NCI-H524 treated with DMSO at 0.1 percent for 48 hours (cell line): ENCODE results near the gene CHD2.
"Not testable (repeated sequence)": the region's sequence is repeated elsewhere in the genome, so short reads cannot be mapped to it uniquely, and the experiment has no call there.

Experiments
- DNase-seq: peaks from one replicate; lab custom pipeline; 2025; lab: John Stamatoyannopoulos, UW

CHD2 gene

DNA sequence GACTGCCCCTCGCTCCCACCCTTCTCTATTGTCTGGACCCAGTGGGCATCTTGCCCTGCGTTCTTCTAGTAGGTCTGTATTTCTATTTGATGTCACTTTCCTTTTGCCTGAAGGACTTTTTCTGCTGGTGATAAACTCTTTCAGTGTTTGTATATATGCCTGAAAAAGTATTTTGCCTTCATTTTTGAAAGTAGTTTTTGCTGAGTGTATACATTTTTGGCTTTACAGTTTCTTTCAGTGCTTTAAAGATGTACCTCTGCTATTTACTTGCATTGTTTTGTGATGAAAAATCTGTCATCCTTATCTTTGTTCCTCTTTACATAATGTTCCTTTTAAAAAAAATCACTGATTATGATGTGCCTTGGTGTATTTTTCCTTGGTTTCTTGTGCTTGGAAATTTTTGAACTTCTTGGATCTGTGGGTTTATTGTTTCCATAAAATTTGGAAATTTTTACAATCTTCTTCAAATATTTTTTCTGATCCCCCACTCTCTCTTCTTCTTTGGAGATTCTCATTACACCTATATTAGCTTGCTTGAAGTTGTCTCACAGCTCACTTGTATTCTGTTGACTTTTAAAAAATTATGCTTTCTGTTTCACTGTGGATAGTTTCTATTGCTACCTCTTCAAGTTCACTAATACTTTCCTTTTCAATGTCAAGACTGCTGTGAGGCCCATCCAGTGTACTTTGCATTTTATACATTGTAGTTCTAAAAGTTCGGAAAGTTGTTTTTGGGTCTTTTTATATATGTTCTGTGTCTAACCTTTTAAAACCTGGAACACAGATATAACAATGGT is 121.0 kb downstream of the CHD2 start:
- DNase-seq = no peak

DNA sequence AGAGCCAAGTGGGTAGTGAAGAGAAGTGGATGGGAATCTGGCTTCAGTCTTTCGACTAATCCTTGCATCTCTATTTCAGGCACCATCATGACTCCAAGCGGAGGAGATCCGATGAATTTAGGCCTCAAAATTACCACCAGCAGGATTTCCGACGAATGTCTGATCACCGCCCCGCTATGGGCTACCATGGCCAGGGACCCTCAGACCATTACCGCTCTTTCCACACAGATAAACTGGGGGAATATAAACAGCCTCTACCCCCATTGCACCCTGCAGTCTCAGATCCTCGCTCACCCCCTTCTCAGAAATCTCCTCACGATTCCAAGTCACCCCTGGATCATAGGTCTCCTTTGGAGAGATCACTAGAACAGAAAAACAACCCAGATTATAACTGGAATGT is 124.2 kb downstream of the CHD2 start:
- DNase-seq = no peak

DNA sequence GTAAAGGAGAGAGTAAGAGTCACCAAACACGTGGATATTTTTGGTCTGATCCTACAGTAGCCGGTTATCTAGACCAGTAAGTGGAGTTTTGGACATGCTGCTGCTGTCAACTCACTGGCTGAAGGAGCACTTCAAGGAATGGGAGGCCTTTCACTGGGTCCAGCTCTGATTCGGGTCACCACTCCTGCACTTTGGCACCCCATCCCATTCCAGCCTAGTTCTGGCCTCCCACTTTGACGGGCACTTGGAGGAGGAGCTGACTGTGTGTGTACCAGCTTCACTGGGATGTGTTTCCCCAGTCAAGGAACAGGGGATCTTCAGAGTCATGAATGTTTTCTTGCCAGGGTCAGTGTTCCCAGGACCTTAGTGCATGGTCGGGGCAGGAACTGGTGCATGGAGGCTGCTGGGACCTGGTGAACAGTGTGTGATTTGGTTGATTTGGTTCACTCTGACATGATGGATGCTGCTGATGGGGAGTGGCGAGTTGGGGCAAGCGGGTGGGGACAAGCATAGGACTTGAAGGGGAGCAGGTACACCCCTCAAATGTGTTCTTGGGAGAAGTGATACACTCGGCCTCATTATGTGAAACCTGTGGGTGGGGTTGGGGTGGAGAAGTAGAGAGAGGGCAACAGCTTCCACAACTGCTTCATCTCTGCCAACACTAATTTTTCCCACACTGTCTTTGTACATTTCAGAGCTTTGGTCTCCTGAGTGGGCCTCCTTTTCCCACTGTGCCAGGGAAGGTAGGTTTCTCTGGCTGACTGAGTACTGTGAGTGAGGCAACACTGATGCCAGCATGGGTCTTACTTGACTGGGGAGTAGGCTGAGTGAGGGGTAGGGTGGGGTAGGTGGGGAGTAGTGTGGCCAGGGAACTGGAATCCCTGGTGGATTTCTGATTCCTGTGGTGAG is 124.8 kb downstream of the CHD2 start:
- no peak for DNase-seq

GRCh38 chr15:93025625-93025982 is 125.5 kb downstream of the CHD2 start:
- DNase-seq = no peak

DNA sequence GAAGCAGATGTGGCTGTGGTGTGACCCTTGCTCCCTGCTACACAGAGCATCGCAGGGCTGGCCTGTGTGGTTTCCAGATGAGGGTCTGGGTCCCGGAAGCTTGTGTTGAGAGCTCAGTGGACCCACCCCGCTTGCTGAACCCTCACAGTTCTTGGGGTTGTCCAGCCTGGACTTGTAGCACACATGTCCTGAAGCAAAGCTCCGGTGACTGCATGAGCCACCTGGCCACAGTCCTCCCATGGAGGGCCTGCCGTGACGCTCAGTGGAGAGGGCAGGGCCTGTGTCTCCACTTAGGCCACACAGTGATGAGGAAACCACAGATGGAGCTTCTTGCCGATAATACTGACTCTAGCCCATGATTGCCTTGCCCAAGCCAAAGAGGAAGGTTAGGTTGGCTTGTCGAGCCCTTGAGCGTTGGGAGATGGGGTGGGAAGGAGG is 126.3 kb downstream of the CHD2 start:
- DNase-seq = no peak

GRCh38 chr15:93027413-93027812 is 127.3 kb downstream of the CHD2 start:
- DNase-seq = no peak

DNA sequence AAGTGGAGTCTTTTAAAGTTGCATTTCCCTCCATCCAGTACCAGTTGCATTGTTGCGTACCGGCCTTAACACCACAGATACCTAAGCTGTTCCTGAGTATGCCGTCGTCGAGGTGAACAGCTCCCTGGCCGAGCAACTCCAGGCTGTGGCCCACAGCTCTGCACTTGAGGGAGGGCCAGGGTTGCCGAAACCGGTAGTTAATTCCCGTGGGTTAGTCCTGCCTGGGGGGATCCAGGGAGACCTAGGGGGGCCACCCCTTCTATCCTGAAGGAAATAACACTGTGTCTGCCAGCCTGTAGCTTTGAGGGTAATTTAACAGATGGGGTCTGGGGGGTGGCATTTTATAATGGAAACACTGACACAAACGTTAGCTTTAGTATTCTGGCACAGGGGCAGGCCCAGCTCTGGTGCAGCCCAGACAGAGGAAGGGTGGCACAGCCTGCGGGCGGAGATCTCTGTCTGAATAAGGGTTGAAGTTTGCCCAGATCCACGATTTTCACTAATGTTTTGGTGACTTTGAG is 128.0 kb downstream of the CHD2 start:
- DNase-seq = no peak

GRCh38 chr15:93028632-93029213 is 128.6 kb downstream of the CHD2 start:
- no peak for DNase-seq

- no peak for DNase-seq
Observed at GRCh38 chr15:93029214-93029835, 129.2 kb downstream of the CHD2 start.

DNA sequence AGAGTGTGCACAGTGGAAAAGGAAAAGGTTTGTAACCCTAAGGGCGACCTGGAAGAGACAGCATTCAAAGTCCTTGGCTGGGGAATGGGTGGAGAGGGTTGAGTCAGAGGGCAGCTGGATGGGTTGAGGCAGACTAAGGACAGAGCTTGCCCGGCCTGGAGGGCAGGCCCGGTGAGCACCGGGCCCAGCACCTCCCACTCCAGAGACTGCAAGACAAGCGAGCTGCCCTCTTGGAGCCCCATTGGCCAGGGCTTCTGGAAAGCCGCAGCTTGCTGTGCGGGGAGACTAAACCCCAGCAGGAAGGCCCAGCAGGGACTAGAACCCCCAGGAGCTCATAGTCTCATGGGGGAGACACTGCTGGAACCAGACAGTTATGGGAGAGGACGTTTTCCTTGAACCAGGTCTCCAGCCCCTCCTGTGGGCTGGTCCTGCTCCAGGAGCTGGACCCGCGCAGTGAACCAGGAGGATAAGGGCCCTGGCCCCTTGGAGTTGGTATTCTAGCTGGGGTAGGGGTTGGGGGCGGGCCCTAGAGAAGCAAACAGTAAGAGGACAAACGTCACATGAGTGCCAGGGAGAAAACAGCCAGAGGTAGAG is 129.8 kb downstream of the CHD2 start:
- no peak for DNase-seq

- DNase-seq = no peak
Observed at GRCh38 chr15:93030430-93031102, 130.4 kb downstream of the CHD2 start.

DNA sequence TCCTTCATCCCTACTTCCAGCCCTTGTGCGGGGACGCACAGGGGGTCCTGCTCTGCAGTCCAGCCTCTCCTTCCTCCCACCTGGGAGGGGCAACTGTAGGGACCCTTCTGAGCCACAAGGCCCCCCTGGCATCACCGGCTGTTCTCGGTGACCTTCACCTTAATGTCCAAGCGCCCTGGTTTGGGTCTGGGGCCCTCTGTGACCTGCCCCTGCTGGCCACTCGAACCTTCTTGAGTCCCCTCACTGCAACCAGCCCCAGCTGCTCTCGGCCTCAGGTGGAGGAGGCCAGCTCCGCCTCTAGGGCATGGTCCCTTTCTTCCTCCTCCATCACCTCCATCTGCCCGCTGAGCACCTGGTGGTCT is 131.0 kb downstream of the CHD2 start:
- no peak for DNase-seq

DNA sequence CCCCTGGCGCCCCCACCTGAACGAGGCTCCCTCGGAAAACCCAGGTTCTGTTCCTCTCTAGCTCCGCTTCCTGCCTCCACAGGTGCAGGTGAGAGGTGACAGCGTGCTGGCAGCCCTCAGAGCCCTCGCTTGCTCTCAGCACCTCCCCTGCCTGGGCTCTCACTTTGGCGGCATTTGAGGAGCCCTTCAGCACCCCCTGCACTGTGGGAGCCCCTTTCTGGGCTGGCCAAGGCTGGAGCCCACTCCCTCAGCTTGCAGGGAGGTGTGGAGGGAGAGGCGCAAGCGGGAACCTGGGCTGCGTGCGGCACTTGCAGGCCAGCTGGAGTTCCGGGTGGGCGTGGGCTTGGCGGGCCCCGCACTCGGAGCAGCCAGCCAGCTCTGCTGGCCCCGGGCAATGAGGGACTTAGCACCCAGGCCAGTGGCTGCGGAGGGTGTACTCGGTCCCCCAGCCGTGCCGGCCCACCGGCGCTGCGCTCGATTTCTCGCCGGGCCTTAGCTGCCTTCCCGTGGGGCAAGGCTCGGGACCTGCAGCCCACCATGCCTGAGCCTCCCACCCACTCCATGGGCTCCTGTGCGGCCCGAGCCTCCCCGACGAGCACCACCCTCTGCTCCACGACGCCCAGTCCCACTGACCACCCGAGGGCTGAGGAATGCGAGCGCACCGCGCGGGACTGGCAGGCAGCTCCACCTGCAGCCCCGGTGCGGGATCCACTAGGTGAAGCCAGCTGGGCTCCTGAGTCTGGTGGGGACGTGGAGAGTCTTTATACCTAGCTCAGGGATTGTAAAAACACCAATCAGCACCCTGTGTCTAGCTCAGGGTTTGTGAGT is 131.6 kb downstream of the CHD2 start:
- DNase-seq = not testable (repeated sequence)

DNA sequence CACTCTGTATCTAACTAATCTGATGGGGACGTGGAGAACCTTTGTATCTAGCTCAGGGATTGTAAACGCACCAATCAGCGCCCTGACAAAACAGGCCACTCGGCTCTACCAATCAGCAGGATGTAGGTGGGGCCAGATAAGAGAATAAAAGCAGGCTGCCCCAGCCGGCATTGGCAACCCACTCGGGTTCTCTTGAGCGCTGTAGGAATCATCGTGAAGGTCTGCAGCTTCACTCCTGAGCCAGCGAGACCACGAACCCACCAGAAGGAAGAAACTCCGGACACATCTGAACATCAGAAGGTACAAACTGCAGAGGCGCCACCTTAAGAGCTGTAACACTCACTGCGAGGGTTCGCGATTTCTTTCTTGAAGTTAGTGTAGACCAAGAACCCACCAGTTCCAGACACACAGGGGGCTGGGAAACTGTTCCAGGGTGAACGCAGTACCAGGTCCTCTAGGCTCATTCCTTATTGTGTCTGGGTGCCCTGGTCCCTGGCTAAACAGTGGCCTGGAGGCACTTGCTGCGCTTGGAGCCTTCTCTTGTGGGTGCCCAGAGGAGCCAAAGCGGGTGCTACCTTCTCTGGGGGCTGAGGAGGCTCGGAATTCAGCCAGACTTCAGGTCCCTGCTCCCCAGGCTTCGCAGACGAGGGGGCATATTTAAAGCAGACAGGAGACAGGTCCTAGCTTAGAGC is 132.5 kb downstream of the CHD2 start:
- not testable (repeated sequence) for DNase-seq

DNA sequence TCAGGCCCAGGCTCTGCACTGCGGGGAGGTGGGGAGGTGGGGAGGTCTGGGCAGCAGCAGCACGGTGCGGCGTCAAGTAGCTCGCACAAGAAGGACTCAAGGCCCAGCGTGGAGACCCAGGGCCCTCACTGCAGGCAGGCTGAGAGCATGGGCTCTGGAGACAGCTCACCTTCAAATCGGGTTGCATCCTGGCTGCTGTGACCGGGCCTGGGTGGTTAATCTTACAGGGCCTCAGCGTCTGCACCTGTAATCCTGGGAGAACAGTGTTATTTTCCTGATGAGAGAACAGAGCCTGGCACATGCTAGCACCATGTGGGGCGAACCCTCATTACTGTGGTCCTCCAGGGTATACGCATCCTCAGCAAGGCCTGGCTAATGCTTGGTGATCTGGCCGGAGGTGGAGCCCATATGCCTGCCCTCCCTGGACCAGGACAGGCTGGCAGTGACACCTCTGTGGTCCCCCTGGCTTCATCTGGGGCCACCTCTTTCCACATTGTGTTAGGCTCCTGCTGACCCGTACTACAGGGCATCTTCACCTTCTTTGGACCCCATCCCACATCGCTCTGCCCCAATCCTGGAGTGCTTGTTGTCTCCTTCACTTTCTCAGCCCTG is 133.4 kb downstream of the CHD2 start:
- DNase-seq = no peak

DNA sequence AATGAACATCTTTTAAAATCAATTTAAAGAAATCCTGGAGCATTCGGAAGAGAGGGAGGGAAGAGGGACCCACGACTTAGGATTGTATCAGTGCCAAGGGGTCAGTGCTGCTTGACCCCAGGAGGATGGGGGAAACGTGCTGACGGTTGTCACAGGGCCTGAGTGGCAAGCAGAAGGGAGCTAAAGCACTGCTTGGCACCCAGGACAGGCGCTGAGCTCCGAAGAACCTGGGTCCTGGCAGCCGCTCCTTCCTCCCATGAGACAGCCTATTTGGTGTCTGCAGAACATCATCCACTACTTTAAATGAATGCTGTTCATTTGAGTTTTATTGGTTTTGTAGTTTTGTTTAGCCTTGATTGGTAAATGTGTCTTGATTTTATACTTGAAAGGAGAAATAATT is 134.4 kb downstream of the CHD2 start:
- DNase-seq = no peak

- DNase-seq = no peak
Observed at GRCh38 chr15:93035092-93035915, 135.2 kb downstream of the CHD2 start.
